ENCODE measurements around the gene KLHL29. TPM values are rescaled to one million over a fixed set of nuclear protein-coding genes. Genes with fewer than 3 reads are reported as not detected.

KLHL29 gene
- total RNA-seq, 5 donors from 2014 or later (not counting 1 experiment from before 2014, with no cell fraction given) = 1.8 to 6.6 (median 2.5) TPM

- Mint-ChIP-seq H3K27me3 (peaks cover 0 to 2% of the 10 kb centered on the region in 2 donors), H3K9me3 (peaks cover 6 to 17% (median 12%) of the 10 kb centered on the region in 3 donors), H3K4me1 (peaks cover 0 to 5% (median 0%) of the 10 kb centered on the region in 3 donors), H3K4me3 (no peak overlapping the region), H3K27ac (no peak overlapping the region), H3K36me3 (peaks cover 15% of the 10 kb centered on the region)
- Histone ChIP-seq H3K4me1 (ENCODE audit: control insufficient read depth in 1 of 2, extremely low read depth in 1 of 2, insufficient read depth in 2 of 2, low read length in 2 of 2) (no peaks in the 10 kb centered on the region), H3K4me3 (ENCODE audit: control insufficient read depth in 1 of 2, extremely low read depth in 1 of 2, low read length in 1 of 2) (no peak overlapping the region), H3K9me3 (no peaks in the 10 kb centered on the region), H3K27me3 (replicated peaks in 1 of 2; ENCODE audit: control insufficient read depth in 2 of 2, extremely low read depth in 1 of 2, insufficient read depth in 2 of 2, low read length in 1 of 2) (peaks cover 0 to 5% of the 10 kb centered on the region in 2 experiments), H3K36me3 (ENCODE audit: control insufficient read depth in 2 of 2, extremely low read depth in 1 of 2, insufficient read depth in 1 of 2, low read length in 1 of 2) (no peaks in the 10 kb centered on the region), H3K27ac (ENCODE audit: low read length) (no peak overlapping the region)
- 82% methylated on average over 3 of the region's 8 CpGs for WGBS (ENCODE audit: insufficient coverage)
- no peak for DNase-seq
- CTCF ChIA-PET = no interaction called here
- ATAC-seq (replicated peaks in 1 of 4) = no peak
- POLR2A ChIA-PET = interaction anchor here in 1 of 2 donors (0.5 kb wide), 1 partner anchor 60 kb away, joined by 4 read pairs; no protein-coding TSS in a partner anchor
Measured at GRCh38 chr2:23622466-23622865, 237.5 kb downstream of the KLHL29 start.

- H3K36me3 ChIP-seq (ENCODE audit: control insufficient read depth in 2 of 2, extremely low read depth in 1 of 2, insufficient read depth in 1 of 2, low read length in 1 of 2) = no peaks in the 10 kb centered on the region
Measured at GRCh38 chr2:23622966-23623675, 238.1 kb downstream of the KLHL29 start.

GRCh38 chr2:23624378-23624777 lies 239.4 kb downstream of the KLHL29 start:
- H3K4me1 ChIP-seq (ENCODE audit: control insufficient read depth in 1 of 2, extremely low read depth in 1 of 2, insufficient read depth in 2 of 2, low read length in 2 of 2) = no peaks in the 10 kb centered on the region
- peaks cover 6 to 17% (median 12%) of the 10 kb centered on the region in 3 donors for H3K9me3 Mint-ChIP-seq
- H3K27ac Mint-ChIP-seq = no peak overlapping the region
- POLR2A ChIA-PET = no interaction called here
- CTCF ChIA-PET = no interaction called here
- no peaks in the 10 kb centered on the region for H3K9me3 ChIP-seq
- H3K4me3 ChIP-seq (ENCODE audit: control insufficient read depth in 1 of 2, extremely low read depth in 1 of 2, low read length in 1 of 2) = no peak overlapping the region
- no peak for ATAC-seq (replicated peaks in 1 of 4)
- H3K36me3 Mint-ChIP-seq = peaks cover 15% of the 10 kb centered on the region
- no peaks in the 10 kb centered on the region for H3K27me3 Mint-ChIP-seq
- no peaks in the 10 kb centered on the region for H3K36me3 ChIP-seq (ENCODE audit: control insufficient read depth in 2 of 2, extremely low read depth in 1 of 2, insufficient read depth in 1 of 2, low read length in 1 of 2)
- H3K4me3 Mint-ChIP-seq = no peak overlapping the region
- DNase-seq = peak in 2 of 35 experiments; percentile 3 to 4
- H3K4me1 Mint-ChIP-seq = peaks cover 0 to 7% (median 0%) of the 10 kb centered on the region in 3 donors
- H3K27me3 ChIP-seq (replicated peaks in 1 of 2; ENCODE audit: control insufficient read depth in 2 of 2, extremely low read depth in 1 of 2, insufficient read depth in 2 of 2, low read length in 1 of 2) = peaks cover 0 to 5% of the 10 kb centered on the region in 2 experiments
- no peak overlapping the region for H3K27ac ChIP-seq (ENCODE audit: low read length)
- 59% methylated on average over 5 of the region's 5 CpGs for WGBS (ENCODE audit: insufficient coverage)

More at GRCh38 chr2:23622966-23623675, 238.1 kb downstream of the KLHL29 start:
- no peak overlapping the region for H3K27ac Mint-ChIP-seq
- H3K4me1 ChIP-seq (ENCODE audit: control insufficient read depth in 1 of 2, extremely low read depth in 1 of 2, insufficient read depth in 2 of 2, low read length in 2 of 2) = no peaks in the 10 kb centered on the region
- H3K4me3 ChIP-seq (ENCODE audit: control insufficient read depth in 1 of 2, extremely low read depth in 1 of 2, low read length in 1 of 2) = no peak overlapping the region
- peaks cover 6 to 17% (median 12%) of the 10 kb centered on the region in 3 donors for H3K9me3 Mint-ChIP-seq
- CTCF ChIA-PET = no interaction called here
- H3K4me1 Mint-ChIP-seq = peaks cover 0 to 7% (median 0%) of the 10 kb centered on the region in 3 donors
- WGBS (ENCODE audit: insufficient coverage) = 92% methylated on average over 5 of the region's 14 CpGs
- H3K36me3 Mint-ChIP-seq = peaks cover 15% of the 10 kb centered on the region
- H3K4me3 Mint-ChIP-seq = no peak overlapping the region
- POLR2A ChIA-PET = interaction anchor here in 1 of 2 donors (0.5 kb wide), 1 partner anchor 60 kb away, joined by 4 read pairs; no protein-coding TSS in a partner anchor
- peaks cover 0 to 5% of the 10 kb centered on the region in 2 experiments for H3K27me3 ChIP-seq (replicated peaks in 1 of 2; ENCODE audit: control insufficient read depth in 2 of 2, extremely low read depth in 1 of 2, insufficient read depth in 2 of 2, low read length in 1 of 2)
- H3K9me3 ChIP-seq = no peaks in the 10 kb centered on the region
- no peak overlapping the region for H3K27ac ChIP-seq (ENCODE audit: low read length)
- DNase-seq = no peak
- H3K27me3 Mint-ChIP-seq = peaks cover 0 to 2% of the 10 kb centered on the region in 2 donors
- no peak for ATAC-seq (replicated peaks in 1 of 4)

- ChIA-PET POLR2A (no interaction called here), CTCF (no interaction called here)
- Mint-ChIP-seq H3K9me3 (peaks cover 6 to 17% (median 12%) of the 10 kb centered on the region in 3 donors), H3K4me3 (no peak overlapping the region), H3K36me3 (peaks cover 15% of the 10 kb centered on the region), H3K27me3 (no peaks in the 10 kb centered on the region), H3K27ac (no peak overlapping the region), H3K4me1 (peaks cover 0 to 11% (median 0%) of the 10 kb centered on the region in 3 donors)
- Histone ChIP-seq H3K9me3 (no peaks in the 10 kb centered on the region), H3K36me3 (ENCODE audit: control insufficient read depth in 2 of 2, extremely low read depth in 1 of 2, insufficient read depth in 1 of 2, low read length in 1 of 2) (no peaks in the 10 kb centered on the region), H3K4me1 (ENCODE audit: control insufficient read depth in 1 of 2, extremely low read depth in 1 of 2, insufficient read depth in 2 of 2, low read length in 2 of 2) (no peaks in the 10 kb centered on the region), H3K27me3 (replicated peaks in 1 of 2; ENCODE audit: control insufficient read depth in 2 of 2, extremely low read depth in 1 of 2, insufficient read depth in 2 of 2, low read length in 1 of 2) (peaks cover 2 to 5% of the 10 kb centered on the region in 2 experiments), H3K4me3 (ENCODE audit: control insufficient read depth in 1 of 2, extremely low read depth in 1 of 2, low read length in 1 of 2) (no peak overlapping the region), H3K27ac (ENCODE audit: low read length) (no peak overlapping the region)
- WGBS (ENCODE audit: insufficient coverage) = 28% methylated on average over 2 of the region's 4 CpGs
- ATAC-seq (replicated peaks in 1 of 4) = no peak
- no peak for DNase-seq
Measured at GRCh38 chr2:23624915-23625314, 239.9 kb downstream of the KLHL29 start.

GRCh38 chr2:23625726-23626125 lies 240.7 kb downstream of the KLHL29 start:
- H3K9me3 Mint-ChIP-seq = peaks cover 6 to 17% (median 12%) of the 10 kb centered on the region in 3 donors
- H3K9me3 ChIP-seq = no peaks in the 10 kb centered on the region
- DNase-seq (no peak), ATAC-seq (replicated peaks in 1 of 4) (no peak)
- peaks cover 0 to 14% (median 0%) of the 10 kb centered on the region in 3 donors for H3K4me1 Mint-ChIP-seq
- peaks cover 9% of the 10 kb centered on the region for H3K36me3 Mint-ChIP-seq
- no peak overlapping the region for H3K4me3 Mint-ChIP-seq
- H3K27me3 ChIP-seq (replicated peaks in 1 of 2; ENCODE audit: control insufficient read depth in 2 of 2, extremely low read depth in 1 of 2, insufficient read depth in 2 of 2, low read length in 1 of 2) = peaks cover 2 to 3% of the 10 kb centered on the region in 2 experiments
- H3K4me3 ChIP-seq (ENCODE audit: control insufficient read depth in 1 of 2, extremely low read depth in 1 of 2, low read length in 1 of 2) = no peak overlapping the region
- H3K27me3 Mint-ChIP-seq = no peaks in the 10 kb centered on the region
- H3K4me1 ChIP-seq (ENCODE audit: control insufficient read depth in 1 of 2, extremely low read depth in 1 of 2, insufficient read depth in 2 of 2, low read length in 2 of 2) = no peaks in the 10 kb centered on the region
- H3K27ac ChIP-seq (ENCODE audit: low read length) = no peak overlapping the region
- no peak overlapping the region for H3K27ac Mint-ChIP-seq
- ChIA-PET CTCF (no interaction called here), POLR2A (no interaction called here)
- WGBS (ENCODE audit: insufficient coverage) = 71% methylated on average over 2 of the region's 4 CpGs
- no peaks in the 10 kb centered on the region for H3K36me3 ChIP-seq (ENCODE audit: control insufficient read depth in 2 of 2, extremely low read depth in 1 of 2, insufficient read depth in 1 of 2, low read length in 1 of 2)

GRCh38 chr2:23626701-23627230 lies 241.8 kb downstream of the KLHL29 start:
- DNase-seq (no peak), ATAC-seq (replicated peaks in 1 of 4) (no peak)
- WGBS (ENCODE audit: insufficient coverage) = 92% methylated on average over 13 of the region's 17 CpGs
- Histone ChIP-seq H3K27ac (ENCODE audit: low read length) (no peak overlapping the region), H3K9me3 (no peaks in the 10 kb centered on the region), H3K4me1 (ENCODE audit: control insufficient read depth in 1 of 2, extremely low read depth in 1 of 2, insufficient read depth in 2 of 2, low read length in 2 of 2) (no peaks in the 10 kb centered on the region), H3K27me3 (replicated peaks in 1 of 2; ENCODE audit: control insufficient read depth in 2 of 2, extremely low read depth in 1 of 2, insufficient read depth in 2 of 2, low read length in 1 of 2) (peaks cover 2 to 3% of the 10 kb centered on the region in 2 experiments), H3K36me3 (ENCODE audit: control insufficient read depth in 2 of 2, extremely low read depth in 1 of 2, insufficient read depth in 1 of 2, low read length in 1 of 2) (no peaks in the 10 kb centered on the region), H3K4me3 (ENCODE audit: control insufficient read depth in 1 of 2, extremely low read depth in 1 of 2, low read length in 1 of 2) (no peak overlapping the region)
- CTCF ChIA-PET = no interaction called here
- no peak overlapping the region for H3K27ac Mint-ChIP-seq
- H3K36me3 Mint-ChIP-seq = peaks cover 9% of the 10 kb centered on the region
- H3K4me3 Mint-ChIP-seq = no peak overlapping the region
- peaks cover 6 to 17% (median 12%) of the 10 kb centered on the region in 3 donors for H3K9me3 Mint-ChIP-seq
- peaks cover 0 to 14% (median 0%) of the 10 kb centered on the region in 3 donors for H3K4me1 Mint-ChIP-seq
- H3K27me3 Mint-ChIP-seq = no peaks in the 10 kb centered on the region
- POLR2A ChIA-PET = no interaction called here
